Measurements from ENCODE around the gene CFAP61.

DNA sequence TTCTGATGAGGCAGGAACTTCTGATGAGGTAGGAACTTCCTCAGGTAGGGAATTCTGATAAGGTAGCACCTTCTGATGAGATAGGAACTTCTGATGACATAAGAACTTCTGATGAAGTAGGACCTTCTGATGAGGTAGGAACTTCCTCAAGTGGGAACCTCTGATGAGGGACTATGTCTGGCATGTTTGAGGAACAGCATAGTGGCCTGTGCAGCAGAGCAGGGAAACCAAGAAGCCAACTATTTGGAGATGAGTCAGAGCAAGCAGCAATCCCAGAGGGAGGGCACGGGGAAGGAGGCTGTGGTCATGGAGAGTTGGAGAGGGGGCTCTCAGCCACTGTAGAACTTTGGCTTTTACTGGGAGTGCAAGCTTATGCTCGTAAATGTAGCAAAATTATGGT is 132.4 kb downstream of the CFAP61 start:
- TF ChIP-seq, protein P1, sequence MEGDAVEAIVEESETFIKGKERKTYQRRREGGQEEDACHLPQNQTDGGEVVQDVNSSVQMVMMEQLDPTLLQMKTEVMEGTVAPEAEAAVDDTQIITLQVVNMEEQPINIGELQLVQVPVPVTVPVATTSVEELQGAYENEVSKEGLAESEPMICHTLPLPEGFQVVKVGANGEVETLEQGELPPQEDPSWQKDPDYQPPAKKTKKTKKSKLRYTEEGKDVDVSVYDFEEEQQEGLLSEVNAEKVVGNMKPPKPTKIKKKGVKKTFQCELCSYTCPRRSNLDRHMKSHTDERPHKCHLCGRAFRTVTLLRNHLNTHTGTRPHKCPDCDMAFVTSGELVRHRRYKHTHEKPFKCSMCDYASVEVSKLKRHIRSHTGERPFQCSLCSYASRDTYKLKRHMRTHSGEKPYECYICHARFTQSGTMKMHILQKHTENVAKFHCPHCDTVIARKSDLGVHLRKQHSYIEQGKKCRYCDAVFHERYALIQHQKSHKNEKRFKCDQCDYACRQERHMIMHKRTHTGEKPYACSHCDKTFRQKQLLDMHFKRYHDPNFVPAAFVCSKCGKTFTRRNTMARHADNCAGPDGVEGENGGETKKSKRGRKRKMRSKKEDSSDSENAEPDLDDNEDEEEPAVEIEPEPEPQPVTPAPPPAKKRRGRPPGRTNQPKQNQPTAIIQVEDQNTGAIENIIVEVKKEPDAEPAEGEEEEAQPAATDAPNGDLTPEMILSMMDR (IDR thresholded peaks at IDR 0.05; ENCODE audit: insufficient read depth, low read length, poor library complexity, severe bottlenecking): no peak
- TF ChIP-seq EZH2phosphoT487 (conservative IDR thresholded peaks at IDR 0.05; ENCODE audit: low read length): no peak
